Adrenal gland (tissue), 5 donors: ENCODE measurements around the gene TSHZ2.

ENCODE experiments used
- CTCF ChIP-seq, 6 experiments: fragments of 450-650 bp in 4 of 6; fragments of 200-600 bp in 2 of 6; sonication (generic) in 1 of 6; IDR thresholded peaks; 1 replicate in 5 of 6; 2 replicates in 1 of 6; pipeline versions ENCODE4 v1.5.1 to v1.8.0; 2016 to 2021; ENCODE audit warnings: antibody characterized with exemption in 6 of 6, mild to moderate bottlenecking in 2 of 6, moderate library complexity in 1 of 6
- POLR2A ChIP-seq, 2 donors: fragments of 450-650 bp; IDR thresholded peaks; one replicate each; pipeline ENCODE4 v1.6.1; 2017; ENCODE audit warnings: antibody characterized with exemption in 2 of 2, mild to moderate bottlenecking in 2 of 2, moderate library complexity in 1 of 2
- donor health status: DM: no; HTN: no; CAD: no.

- TF ChIP-seq CTCF (IDR thresholded peaks at IDR 0.05) (no peak), POLR2A (IDR thresholded peaks at IDR 0.05) (no peak)
Observed at GRCh38 chr20:53245574-53245973, 273.4 kb downstream of the TSHZ2 start.
